ENCODE data around the gene SYNC. TPM values are rescaled to one million over a fixed set of nuclear protein-coding genes. Genes with fewer than 3 reads are reported as not detected.
A peak's percentile ranks its signal among the peaks of the same experiment; 100 is the strongest.

Gene SYNC
- total and polyA plus RNA-seq, 9 of the 15 experiments (the other 6 are each of a cell fraction or from before 2014, with no cell fraction given) = 0.49 to 1.1 (median 0.87) TPM

GRCh38 chr1:32650752-32651460 is 51.7 kb downstream of the SYNC start, which contains the start of gene RBBP4 (continued):
- TF ChIP-seq NR2F6 (CRISPR knock-in tag; IDR thresholded peaks at IDR 0.05) = peak; percentile 95
- peak; percentile 72 for TF ChIP-seq REST (IDR thresholded peaks at IDR 0.05; ENCODE audit: borderline replicate concordance)
- TF ChIP-seq REST (CRISPR knock-in tag; IDR thresholded peaks at IDR 0.05; ENCODE audit: low read depth) = peak; percentile 77
- peak; percentile 3; the same call in 1 of the 2 replicates for TF ChIP-seq MTA2 (IDR thresholded peaks at IDR 0.05; ENCODE audit: low read depth)
- peak; percentile 87; the same call in 1 of the 2 replicates for TF ChIP-seq ZNF511 (CRISPR knock-in tag; IDR thresholded peaks at IDR 0.05)
- TF ChIP-seq ZNF41 (CRISPR knock-in tag; conservative IDR thresholded peaks at IDR 0.05) = peak; percentile 98
- 0 out of 2 replicates have a peak, but pooled peaks have one; percentile 39 for TF ChIP-seq STAG1 (CRISPR knock-in tag; IDR thresholded peaks at IDR 0.05; ENCODE audit: borderline replicate concordance)
- peak; percentile 78; the same call in 1 of the 2 replicates for TF ChIP-seq STAT5B (CRISPR knock-in tag; IDR thresholded peaks at IDR 0.05)
- TF ChIP-seq NR3C1 (CRISPR knock-in tag; IDR thresholded peaks at IDR 0.05) = peak; percentile 92
- peak; percentile 100 for TF ChIP-seq ZNF592 (IDR thresholded peaks at IDR 0.05)
- no peak; the same call in 1 of the 2 replicates for TF ChIP-seq FOXM1 (IDR thresholded peaks at IDR 0.05; ENCODE audit: low read depth)
- peak; percentile 96 for TF ChIP-seq FOXM1 (CRISPR knock-in tag; IDR thresholded peaks at IDR 0.05; ENCODE audit: low read depth)
- TF ChIP-seq TAF1 (IDR thresholded peaks at IDR 0.05; ENCODE audit: control insufficient read depth, extremely low read depth, insufficient read depth, low read length, severe bottlenecking) = peak; percentile 72

Data from K562 (cell line).